Prostate gland (tissue), 2 donors: ENCODE data around the gene SFRP5.

Experiments
- CTCF ChIP-seq, 4 experiments: fragments of 200-600 bp in 2 of 4; fragments of 450-650 bp in 2 of 4; sonication (generic) in 2 of 4; IDR thresholded peaks; 1 replicate in 3 of 4; 2 replicates in 1 of 4; pipeline ENCODE4 v1.5.1; 2016 to 2019; ENCODE audit warnings: antibody characterized with exemption in 4 of 4, mild to moderate bottlenecking in 2 of 4, moderate library complexity in 2 of 4
- POLR2A ChIP-seq: fragments of 450-650 bp; IDR thresholded peaks from one replicate; pipeline ENCODE4 v1.6.1; 2016; ENCODE audit warnings: antibody characterized with exemption, mild to moderate bottlenecking
- POLR2AphosphoS5 ChIP-seq: sonication (generic); formaldehyde crosslinking; IDR thresholded peaks from one replicate; pipeline ENCODE4 v1.6.1; 2017; ENCODE audit warnings: antibody characterized with exemption

DNA sequence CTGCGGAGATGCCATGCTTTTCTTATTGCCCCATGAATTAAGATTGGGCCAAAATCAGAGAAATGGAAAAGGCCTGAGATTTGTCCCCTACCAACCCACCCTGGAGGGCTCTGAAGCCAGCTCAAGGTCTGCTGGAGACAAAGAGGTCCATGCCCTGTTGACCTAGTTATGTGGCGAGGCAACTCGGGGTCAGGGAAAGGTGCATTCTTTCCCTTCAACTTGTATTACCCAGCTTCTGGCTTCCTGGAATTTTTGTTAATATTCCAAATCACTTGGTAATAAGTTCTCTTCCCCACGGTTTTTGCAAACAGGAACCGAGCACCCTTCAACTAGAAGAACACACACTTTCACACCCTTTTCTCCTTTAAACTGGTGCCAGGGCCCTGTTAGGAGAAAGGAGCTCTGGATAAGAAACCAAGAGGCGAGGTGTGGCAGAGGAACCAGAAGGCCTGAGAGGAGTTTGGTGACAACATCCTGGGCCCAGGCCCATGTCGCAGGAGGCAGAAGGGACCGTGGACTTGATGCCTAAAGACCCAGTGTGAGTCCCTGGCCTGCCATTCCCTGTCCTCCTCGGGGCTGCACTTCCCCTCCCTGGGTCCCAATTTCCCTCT lies 12.5 kb upstream of the SFRP5 start:
- TF ChIP-seq CTCF (IDR thresholded peaks at IDR 0.05) (no peak), POLR2A (no peak), POLR2AphosphoS5 (no peak)
